HG03342 (cell line): Measurements from ENCODE around the gene MOCOS.

Source experiments
- ATAC-seq: cut with Tn5 transposase; IDR thresholded peaks from one replicate; pipeline ENCODE4 v1.9.1; 2021; ENCODE audit warnings: mild to moderate bottlenecking, moderate library complexity; ENCODE audit not compliant: unreplicated experiment

MOCOS gene

DNA sequence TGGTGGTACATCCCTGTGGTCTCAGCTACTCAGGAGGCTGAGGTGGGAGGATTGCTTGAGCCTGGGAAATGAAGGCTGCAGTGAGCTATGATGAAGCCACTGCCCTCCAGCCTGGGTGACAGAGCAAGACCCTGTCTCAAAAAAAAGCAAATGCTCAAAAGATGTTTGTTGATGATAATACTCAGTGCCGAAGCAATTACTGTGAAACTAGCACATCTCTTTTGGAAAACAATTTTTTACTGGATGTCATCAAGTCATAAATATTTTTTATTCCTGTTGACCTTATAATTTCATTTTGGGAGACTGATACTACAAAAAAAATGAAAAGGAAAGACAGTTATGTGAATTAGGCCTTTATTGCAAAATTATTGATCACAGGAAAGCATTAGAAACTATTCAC, 75.7 kb downstream of the MOCOS start:
- no peak for ATAC-seq

DNA sequence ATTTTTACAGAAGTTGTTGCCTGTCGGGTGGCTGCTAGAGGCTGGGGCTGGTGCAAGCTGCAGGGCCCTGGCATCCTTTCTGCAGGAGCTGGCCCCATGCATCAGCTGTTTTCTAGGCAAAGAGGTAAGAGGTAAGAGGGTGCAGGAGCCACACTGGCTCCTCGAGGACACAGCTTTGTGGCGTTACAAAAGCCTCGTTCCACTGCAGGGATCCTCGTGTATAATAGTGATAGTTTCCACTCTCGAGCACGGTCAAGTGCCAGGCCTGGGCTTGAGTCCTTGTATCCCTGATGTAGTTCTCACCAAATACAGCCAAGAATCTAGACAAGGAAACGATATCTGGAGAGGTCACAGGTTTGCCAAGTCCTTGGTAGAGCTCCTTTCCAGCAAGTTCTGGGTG, 77.0 kb downstream of the MOCOS start:
- ATAC-seq: no peak

DNA sequence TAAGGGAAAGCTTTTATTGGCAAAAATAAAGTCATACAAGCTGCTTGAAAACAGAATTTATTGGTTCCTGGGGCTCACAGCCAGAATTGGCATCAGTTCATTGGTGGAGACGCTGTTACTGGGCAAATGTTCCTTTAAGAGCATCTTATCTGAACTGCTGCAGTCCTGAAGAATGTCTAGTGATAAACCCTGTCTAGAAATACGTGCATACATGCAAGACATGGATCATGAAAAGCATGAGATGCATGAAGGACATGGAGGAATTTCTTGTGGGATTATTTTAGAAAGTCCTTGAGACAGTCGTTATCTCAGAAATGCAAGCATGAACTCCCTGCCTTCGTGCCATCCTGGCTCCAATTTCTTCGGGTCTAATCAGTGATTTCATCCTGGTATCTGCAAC, 77.7 kb downstream of the MOCOS start:
- no peak for ATAC-seq

DNA sequence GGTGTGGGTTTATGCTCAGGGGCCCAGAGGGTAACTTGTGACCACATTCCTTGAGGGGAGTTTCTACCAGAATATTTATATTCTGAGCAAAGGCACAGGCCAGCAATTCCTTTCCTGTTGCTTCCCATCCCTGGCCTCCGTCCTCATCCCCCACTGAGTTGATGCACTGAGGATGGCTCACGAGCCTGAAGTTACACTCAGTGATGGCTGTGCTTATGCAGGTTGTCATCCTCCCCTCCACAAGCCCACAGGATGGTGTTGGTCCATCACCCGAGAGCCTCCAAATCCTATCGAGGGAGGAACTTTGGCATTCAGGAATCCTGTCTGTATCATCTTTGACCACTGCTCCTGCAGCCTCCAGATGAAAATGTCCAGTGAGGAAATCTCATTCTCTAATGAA, 81.9 kb downstream of the MOCOS start:
- no peak for ATAC-seq

DNA sequence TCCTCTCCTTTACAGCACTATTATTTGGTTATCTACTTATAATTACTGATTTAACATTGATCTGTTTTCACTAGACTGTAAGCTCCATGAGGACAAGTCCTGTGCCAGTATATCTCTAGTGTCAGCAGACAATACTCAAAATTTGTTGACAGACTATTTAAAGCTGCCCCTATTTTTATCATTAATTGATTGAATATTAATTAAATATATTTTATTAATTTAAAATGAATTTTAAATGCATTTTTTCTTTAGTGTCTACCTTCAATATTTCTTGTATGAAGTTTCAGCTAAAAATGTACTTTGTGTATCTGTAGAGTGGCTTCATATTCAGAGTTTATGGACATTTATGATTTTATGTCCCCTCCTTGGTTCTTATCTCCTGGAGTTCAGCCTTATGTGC, 83.9 kb downstream of the MOCOS start:
- no peak for ATAC-seq

DNA sequence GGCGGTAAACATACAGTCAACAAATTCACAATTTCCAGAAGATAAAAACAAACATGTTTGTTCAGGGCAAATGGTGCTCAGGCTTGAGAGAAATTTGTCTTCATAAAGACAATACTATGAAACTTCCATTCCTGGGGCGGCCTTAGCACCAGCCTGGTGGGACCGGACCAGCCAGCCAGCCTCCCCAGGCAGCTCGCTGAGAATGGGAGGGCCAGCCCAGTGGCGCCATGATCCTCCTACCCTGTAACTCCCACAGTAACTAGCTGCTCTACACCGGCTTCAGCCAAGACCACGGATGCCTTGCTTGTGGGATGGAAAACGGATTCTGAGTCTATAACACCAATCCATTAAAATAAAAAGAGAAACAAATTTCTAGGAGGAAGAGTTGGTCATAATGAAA, 86.0 kb downstream of the MOCOS start:
- ATAC-seq: no peak

DNA sequence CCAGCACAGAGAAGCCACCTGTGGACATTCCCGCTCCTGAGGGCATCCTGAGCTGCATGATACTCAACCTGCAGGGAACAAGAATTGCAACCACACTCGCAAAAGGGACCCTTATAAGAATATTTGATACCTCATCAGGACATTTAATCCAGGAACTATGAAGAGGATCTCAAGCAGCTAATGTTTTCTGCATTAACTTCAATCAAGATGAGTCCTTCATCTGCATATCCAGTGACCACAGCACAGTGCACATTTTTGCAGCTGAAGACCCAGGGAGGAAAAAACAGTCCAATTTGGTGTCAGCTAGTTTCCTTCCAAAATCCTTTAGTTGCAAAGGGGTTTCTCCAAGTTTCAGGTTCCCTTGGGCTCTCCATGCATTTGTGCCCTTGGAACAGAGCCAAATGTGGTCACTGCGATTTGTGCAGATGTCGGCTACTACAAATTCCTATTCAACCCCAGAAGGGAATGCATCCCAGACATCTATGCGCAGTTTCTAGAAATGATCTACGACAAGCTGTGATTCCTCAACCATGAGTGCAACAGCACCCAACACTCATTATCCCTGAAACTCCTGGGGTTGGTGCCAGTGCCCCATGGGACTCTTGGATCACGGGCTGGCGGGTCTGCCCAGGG, 86.9 kb downstream of the MOCOS start:
- no peak for ATAC-seq

DNA sequence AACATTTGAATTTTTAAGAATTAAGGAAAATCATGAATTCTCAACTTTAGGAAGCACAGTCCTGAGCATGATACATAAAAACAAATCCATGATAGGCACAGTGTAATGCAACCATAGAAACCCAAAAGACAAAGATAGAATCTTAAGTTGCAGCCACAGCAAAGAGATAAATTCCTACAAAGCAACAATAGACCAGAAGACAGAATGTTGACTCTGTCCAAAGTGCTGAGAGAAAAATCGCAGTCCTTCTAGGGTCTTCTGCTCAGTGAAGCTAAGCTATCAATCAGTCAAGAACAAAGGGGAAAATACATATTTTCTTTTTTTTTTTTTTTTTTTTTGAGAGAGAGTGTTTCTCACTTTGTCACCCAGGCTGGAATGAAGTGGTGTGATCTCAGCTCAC, 88.3 kb downstream of the MOCOS start:
- no peak for ATAC-seq

DNA sequence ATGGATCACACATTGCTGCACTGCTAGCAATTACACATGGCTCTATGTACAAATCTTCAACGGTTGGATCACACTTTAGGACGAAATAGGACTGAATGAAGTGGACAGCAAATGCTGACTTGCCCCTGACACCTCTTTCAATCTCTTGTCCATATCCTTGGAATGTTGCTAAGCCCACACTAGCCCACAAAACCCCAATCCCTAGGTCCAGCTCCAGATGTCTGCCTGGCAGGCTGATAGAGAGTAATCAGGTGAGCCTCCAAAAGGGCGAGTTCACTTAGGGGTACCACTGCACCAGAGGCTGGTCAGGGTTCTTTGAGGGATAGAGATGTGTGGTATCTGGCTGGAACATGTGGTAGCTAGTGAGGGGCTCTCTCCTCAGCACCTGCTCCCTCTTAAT, 91.7 kb downstream of the MOCOS start:
- ATAC-seq: no peak

DNA sequence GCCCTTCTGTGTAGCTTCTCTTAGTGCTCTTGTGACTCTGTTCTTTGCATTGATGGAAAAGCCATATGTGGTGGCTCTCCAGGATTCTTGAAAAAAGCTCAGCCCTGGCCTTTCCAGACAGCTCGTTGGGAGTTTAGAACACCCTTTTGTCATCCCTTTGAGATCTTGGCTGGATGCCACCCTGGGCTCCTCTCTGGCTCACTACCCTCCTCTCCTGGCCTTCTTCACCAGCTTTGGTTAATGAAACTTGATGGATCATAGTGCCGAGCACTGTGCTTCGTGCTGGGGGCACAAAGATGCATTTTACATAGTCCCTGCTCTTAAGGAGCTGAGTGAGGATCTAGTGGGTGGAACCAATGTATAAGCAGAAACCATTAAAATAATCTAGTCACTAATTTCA, 94.6 kb downstream of the MOCOS start:
- no peak for ATAC-seq

DNA sequence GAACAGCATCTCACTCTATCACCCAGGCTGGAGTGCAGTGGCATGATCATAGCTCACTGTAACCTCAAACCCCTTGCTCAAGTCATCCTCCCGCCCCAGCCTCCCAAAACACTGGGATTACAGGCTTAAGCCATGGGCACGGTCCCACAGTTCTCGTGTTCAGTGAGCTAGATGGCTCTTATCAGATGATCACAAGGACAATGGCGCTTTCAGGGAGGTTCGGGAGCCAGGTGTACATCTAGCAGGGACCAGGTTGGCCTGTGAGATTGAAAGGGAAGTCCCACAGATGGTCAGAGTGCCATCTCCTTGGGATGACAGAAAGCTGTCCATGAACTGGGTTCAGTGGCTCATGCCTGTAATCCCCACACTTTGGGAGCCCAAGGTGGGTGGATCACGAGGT, 96.2 kb downstream of the MOCOS start:
- ATAC-seq: no peak

DNA sequence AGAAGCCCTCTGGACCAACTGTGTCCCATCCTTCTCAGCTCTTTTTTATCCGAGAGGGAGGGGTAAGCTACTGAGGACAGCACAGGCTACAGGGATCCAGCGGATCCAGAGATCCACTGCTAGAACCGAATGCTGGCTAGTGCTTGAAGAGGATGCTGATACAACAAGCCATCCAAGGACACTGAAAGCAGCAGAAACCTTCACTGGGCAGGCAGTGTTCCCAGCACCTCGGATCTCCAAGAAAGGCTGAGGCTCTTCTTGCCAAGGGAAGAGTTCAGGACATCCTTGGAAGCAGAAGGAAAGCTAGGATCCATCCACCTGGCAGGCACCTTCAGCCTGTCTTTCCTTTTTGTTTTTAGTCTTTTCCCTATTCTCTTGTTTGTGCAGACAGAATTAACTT, 97.0 kb downstream of the MOCOS start:
- no peak for ATAC-seq

DNA sequence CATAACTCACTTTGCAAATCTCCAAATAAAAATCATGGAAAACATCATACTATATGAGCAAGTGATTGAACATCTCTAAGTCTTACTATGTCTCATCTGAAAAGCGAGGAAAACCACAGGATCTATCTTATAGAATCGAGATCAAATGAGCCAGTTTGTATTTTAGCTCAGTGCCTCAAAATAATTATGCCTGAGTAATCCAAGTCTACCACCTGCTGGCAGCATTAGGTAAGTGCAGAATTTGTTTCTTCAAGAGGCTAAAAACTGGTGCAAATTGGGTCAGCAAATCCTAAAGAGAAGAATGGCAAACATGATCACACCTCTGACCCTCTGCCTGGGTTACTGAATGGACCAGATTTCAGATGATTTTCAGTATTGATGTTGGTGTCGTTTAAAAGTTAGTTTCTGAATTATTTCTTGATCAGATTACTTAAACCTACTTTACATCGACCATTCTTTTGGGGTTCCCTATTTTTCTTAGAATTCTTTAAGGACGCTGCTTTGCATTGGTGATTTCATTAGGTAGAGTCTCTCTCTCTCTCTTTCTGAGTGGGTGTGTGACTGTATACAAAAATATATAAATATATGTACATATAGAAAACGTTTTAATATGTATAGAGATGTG, 97.5 kb downstream of the MOCOS start:
- ATAC-seq: no peak

DNA sequence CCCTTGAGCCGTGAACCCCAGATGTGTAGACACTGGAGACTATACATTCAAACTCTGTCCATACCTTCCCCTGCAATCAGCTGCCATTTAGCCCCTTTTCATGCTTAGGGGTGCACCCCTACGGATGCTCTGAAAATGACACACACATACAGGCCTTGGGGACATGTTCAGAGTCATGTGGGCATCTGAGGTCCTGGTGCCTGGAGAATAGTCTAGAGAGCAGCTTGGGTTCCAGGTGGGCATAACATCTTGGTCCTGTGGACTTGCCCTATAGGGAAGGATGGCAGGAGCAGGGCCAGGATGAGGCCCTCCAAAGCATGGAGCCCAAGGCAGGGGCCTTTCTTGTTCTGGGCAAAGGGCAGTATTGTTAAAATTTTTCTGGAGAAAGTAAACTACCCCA, 100.4 kb downstream of the MOCOS start:
- no peak for ATAC-seq

DNA sequence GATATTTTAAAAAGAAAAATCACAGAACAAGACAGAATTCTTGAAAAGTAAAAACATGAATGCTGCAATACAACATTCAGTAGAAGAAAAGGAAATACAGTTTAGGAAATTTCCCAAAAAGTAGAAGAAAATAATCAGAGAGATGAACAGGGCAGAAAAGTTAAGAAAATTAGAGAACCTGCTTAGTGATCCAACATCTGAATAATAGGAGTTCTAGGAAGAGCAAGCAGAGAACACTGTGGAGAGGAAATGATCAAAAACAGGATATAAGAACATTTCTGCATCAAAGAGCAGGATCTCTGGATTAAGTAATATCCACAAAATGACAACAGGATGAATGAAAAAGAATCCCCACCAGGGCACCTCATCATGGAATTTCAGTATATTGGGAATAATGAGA, 101.4 kb downstream of the MOCOS start:
- ATAC-seq: no peak

DNA sequence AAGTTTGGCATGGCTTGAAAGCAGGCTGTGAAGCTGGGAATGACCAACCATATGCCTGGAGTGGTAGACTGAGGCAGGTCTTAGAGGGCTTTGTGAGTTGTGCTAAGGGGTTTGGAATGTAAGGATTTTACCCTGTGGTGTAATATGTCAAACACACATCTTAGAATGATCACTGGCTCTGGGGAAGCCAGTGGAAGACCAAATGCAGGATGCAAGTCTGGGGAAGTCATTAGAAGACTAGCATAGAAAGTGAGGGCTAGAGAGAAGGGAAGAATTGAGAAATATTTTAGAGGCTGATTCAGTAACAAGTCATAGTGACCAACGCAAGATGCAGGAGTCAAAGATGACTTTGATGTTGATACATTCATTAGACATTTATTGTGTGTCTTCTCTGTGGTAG, 106.7 kb downstream of the MOCOS start:
- no peak for ATAC-seq

DNA sequence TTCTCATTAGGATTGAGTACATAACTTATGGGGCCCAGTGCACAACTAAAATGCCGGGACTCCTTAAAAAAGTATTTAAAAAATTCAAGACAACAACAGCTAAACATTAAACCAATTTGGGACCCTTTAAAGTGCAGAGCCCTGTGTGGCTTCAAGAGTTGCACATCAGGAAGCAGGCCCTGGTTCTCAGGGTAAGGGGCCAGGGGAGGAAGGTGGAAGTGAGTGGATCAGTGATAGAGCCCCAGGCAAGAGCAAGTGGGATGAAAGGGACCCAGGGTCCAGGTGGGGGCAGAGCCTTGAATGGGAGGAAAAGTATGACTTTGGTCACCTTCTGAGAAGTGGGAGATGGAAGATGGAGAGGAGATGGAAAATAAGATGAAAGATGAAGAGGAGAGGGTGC, 107.9 kb downstream of the MOCOS start:
- no peak for ATAC-seq

DNA sequence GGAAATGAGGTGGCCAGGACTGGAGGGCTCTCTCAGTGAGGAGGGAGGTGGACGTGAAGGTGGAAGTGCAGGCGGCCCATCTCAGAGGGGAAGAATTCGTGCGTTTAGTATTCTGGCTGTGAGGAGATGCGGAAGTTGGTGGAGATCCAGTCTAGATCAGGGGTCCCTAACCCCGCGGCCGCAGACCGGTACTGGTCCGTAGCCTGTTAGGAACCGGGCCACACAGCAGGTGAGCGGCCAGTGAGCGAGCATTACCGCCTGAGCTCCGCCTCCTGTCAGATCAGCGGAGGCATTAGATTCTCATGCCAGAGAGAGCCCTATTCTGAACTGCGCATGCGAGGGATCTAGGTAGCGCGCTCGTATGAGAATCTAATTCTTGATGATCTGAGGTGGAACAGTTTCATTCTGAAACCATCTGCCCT, 108.6 kb downstream of the MOCOS start:
- ATAC-seq: no peak

DNA sequence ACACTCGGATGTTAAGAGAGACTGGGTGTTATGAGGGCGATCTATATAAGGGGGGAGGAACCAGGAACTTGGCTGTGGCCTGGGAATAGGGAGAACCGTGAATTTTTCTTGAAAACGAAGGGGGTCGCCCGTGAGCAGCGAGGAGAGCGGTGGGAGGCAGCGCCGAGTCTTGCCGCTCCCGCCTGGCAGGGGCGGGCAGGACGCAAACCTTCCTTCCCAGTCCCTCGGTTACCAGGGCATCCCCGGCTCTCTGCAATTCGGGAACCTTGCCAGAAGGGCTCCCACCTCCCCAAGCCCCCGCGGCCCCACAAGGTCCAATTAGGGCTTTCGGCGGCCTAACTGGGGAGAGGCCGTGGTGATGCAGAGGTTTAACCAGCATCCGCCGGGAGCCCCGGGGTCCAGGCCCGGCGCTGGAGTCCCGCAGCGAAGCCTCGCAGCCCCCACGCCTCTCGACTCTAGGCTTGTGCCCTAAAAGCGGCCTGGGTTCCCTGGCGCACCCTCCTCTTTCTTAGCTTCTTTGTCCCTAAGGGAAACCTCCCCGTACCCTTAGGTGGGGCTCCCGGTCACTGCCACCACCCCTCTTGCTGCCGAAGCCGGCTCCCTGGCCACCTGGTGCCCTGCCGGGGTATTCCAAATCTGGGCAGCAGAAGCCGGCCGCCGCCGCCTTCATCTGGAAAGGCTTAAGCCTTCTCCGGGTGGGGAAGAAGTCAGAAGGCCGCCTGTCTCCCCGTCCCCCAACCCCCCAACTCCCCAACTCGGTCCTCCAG, 109.5 kb downstream of the MOCOS start:
- peak; percentile 13 for ATAC-seq

DNA sequence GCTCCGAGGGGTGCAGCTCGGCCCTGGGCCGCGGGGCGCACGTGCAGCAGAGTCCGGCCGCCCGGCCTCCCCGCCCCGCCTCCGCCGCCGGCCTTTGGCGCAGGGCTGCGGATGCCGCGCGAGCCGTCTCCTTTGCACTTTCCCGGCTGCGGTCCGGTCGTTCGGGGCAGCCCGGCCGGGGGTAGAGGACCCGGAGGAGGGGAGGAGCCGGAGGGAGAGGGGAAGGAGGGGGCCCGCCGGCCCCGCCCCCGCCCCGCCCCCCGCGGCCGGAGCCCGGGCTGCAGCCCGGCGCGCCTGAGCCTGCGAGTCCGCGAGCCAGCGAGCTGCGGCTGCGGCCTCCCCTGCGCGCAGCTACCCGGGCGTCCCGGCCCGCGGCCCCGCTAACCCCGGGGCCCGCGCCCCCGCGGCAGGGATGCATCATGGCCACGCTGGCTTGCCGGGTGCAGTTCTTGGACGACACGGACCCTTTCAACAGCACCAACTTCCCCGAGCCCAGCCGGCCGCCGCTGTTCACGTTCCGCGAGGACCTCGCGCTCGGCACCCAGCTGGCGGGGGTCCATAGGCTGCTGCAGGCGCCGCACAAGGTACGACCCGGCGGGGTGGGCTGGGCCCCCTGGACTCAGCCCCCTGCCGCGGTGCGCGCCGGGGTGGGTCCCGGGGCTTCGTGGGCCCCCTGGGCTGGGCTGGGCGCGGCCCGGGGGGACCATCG, 110.3 kb downstream of the MOCOS start, which contains the start of gene FHOD3:
Gene FHOD3 (plus strand): TSS at position 297 of the 709 bp plus-strand sequence. CDS start 123 bp downstream, at position 420.
- ATAC-seq: peak; percentile 53

DNA sequence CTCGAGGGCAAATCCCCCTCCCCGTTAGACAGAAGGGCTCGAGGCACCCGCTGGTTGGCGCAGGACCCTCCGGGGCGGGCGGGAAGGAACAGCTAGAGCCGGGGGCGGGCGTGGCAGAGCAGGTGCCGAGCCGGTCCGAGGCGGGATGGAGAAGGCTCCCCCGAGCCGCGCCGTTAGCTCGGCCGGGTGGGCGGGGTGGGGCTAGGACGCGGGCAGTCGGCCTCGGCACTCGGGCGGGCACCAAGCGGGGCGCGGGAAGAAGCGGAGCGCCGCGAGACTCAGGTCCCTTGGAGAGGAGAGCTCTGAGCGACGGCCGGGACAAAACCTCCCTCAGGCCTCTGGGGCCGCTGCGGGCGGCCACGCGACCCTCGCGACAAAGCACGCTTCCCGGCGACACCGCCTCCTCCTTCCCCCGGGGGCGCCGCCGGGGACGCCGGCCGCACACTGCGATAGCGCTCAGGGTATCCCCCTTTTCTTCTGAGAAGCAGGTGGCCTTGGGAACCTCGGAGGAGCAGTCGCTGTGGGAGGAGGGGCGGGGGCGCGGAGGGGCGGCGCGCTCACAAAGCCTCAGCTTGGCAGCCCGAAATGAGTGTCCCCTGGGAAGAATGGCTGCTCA, 110.9 kb downstream of the MOCOS start:
- ATAC-seq: no peak
